ENCODE results near the gene JAM2.
A peak's percentile ranks its signal among the peaks of the same experiment; 100 is the strongest.

Gene JAM2

DNA sequence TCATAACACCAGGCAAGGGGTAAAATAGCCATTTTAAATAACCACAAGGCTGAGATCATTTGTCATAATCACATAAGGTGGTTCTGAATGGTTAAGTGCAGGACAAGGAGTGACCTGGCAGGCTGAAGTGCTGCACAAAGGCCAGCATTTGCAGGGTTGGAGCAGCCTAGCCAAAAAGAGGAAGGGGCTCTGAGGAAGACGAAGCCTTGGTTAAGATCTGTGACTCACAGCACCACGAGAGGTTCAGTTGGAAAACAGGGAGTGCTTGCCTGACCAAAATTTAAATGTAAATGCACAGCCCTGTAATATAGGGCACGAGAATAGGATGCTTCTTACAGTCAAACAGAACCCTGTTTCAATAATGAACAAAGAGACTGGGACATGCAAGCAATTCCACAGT is 83.6 kb downstream of the JAM2 start:
- no peak for DNase-seq

GRCh38 chr21:25732091-25732760 is 93.2 kb downstream of the JAM2 start:
- DNase-seq: no peak

GRCh38 chr21:25733859-25734653 is 95.0 kb downstream of the JAM2 start:
- DNase-seq: peak; percentile 6

DNA sequence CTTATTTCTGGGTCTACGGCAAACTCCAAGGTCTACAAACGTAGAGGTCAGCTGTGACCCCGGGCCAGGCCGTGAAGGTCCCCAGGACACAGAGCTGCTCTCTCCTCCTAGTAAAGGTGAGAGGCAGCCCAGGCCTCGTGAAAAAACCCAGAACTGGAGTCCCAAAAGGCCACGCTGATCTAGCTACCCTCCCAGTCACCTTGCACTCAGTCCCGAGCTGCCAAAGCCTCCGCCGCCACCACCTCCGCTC is 95.5 kb downstream of the JAM2 start:
- no peak for DNase-seq

DNA sequence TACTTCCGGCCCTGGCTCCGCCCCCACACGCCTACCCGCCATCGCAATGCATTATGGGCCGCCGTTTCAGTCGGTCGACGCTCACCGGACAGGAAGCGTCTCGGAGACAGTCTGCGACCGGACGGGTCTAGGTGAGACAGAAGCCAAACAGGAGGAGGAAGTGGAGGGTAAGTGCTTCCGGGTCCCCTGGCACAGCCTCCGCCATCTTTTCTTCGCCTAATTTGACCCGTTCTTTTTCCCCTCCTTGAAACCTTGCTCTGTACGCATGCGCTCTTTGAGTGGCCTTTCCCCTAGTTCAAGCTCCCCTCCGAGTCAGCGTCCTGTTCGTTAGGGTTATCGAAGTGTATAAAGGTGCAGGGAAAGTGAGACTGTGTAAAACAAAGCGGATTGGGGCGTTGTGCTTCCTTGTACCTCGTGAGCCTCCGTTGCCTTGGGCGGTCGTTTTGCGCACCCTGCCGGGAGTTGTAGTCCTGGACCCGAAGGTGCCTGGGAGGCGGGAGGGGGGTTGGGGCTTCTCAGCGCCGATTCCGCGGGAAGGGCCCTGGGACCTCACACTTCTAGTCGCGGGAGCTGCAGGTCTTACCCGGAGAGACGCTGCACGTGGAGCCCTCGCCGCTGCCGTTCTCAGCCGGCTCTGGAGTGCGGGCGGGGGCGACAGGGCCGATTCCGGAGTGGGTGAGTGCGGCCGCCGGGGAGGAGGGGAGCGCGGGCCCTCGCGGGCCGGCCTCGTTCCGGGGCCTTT is 96.0 kb downstream of the JAM2 start, which contains the start of the genes ATP5PF and GABPA:
Gene ATP5PF, minus strand, starts transcription at position 1 of the 742 bp plus-strand sequence. CDS start 5,110 bp downstream, outside the sequence.
Gene GABPA, plus strand, starts transcription at position 69 of the 742 bp plus-strand sequence. CDS start 6,627 bp downstream, outside the sequence.
- peak; percentile 90 for DNase-seq

GRCh38 chr21:25735646-25736597 is 96.9 kb downstream of the JAM2 start:
- DNase-seq: peak; percentile 25

DNA sequence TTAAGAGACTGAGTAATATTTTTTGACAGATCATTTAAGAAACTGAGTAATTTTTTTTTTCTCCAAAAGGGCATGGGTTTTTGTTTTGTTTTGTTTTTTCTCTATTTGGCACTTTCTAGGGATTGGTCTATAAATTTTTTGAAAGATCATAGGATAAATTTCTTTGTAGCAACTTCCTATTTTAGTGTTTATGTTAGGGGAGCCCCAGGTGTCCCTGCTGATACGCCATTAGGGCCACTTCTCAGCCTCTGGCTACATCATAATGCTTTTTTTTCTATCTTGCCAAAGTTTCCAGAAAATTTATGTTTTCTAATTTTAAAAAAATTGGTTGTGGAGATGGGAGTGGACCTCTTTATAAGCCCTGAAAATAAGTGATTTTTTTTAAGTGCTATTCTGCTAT is 98.4 kb downstream of the JAM2 start:
- DNase-seq: no peak

GRCh38 chr21:25742900-25743299 is 103.8 kb downstream of the JAM2 start:
- no peak for DNase-seq

GRCh38 chr21:25744854-25745253 is 105.8 kb downstream of the JAM2 start:
- DNase-seq: no peak

DNA sequence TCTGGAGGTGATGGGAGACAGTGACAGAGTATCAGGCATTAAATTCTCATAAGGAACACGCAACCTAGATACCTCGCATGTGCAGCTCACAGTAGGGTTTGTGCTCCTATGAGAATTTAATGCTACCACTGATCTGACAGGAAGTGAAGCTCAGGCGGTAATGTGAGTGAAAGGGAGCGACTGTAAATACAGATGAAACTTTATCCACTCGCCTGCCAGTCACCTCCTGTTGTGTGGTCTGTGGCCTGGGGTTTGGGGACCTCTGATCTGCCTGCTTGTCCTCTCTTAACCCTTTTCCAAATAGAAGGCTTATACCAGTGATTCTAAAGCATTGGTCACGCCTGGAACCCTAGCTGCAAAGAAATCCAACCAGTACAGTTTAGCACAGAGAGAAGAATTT is 111.0 kb downstream of the JAM2 start:
- DNase-seq: no peak

- no peak for DNase-seq
Observed at GRCh38 chr21:25752416-25752815, 113.4 kb downstream of the JAM2 start.

DNA sequence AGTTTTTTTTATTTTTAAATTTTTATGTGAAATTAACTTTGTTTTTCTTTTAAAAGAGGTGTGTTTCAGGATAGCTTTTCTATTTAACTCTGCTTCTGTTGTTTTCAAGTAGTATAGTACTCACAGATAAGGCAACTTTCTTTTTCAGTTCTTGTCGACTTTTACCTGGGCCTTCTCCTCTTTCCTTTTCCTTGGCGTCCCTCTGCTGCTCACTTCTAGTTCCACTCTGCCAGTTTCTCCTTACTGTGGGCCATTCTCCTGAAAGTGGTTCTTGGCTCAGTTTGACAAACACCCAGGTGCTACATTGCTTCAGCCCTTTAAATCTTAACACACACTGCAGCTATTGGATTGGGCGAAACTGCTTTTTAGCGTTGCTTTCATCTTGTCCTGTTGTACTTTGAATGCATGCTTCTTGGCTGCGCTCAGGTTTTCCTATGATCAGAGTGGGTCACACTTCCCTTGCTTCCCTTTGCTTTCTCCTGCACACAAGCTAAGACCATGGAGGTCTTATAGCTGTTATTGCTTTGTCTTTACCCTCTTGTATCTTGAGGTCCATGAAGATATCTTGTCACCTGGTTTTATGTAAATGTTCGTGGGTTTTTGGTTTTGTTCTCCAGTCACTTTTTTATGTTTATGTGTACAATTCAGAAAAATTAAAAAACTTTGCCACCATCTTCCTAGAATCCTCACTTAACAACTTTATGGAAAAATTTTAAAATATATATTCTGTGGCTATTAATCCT is 117.3 kb downstream of the JAM2 start:
- no peak for DNase-seq

DNA sequence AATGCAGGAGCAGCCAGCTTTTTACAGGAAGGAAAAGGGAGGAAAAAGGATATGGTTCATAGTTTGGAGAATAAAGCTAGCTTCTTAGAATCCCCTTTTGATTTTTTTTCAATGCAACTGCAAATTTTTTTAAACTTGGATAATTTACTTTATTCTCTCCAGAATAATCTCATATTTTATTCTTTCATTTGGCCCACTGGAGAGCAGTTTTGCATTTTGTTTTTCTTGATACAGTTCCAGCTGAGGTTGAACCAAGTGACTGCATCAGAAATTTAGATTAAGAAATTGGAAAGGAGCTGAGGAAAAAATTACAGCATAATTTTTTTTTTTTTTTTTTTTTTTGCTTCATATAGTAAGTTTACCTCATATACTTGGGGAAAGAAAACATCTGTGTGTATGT is 118.5 kb downstream of the JAM2 start:
- DNase-seq: no peak

DNA sequence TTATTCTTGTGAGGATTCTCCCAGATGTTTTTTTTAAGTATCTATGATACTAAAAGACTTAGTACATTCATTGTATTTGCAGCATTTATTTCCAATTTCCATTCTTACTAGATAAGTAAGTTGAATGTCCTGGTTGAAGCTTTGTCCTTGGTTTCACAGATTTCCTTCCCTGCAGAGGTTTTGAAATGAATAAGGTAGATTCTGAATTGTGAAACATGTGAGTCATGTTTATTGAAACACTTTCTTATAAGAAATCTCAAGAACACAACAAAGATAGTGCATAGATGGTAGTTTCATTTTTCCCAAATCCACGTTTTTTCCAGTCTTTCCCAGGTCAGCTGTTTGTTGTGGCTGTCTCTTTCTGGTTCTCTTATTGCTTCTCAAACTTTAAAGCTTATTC is 120.5 kb downstream of the JAM2 start:
- no peak for DNase-seq

DNA sequence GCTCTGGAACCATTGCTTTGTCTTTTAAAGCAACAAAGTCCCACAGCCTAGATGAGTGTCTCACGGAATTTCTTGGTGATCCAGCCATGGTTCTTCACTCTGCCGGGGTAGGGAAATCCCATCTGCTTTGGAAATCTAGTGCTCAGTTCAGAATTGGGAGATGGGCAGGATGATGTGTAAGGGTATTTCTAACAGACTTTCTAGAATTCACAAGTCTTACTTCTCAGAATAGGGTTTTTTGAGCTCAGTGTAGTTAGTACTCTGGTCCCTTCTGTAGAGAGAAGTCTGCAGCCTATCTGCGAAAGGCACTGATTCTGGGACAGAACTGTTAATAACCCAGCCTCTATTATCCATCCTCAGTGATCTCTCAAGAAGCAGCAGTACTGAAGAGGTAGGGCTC is 121.0 kb downstream of the JAM2 start:
- DNase-seq: no peak

- DNase-seq: no peak
Observed at GRCh38 chr21:25760677-25761076, 121.6 kb downstream of the JAM2 start.

- DNase-seq: no peak
Observed at GRCh38 chr21:25764065-25764464, 125.0 kb downstream of the JAM2 start.

Measured in NCI-H748 treated with DMSO at 0.1 percent for 48 hours (cell line).